ENCODE data around the gene MZT2B. TPM values are rescaled to one million over a fixed set of nuclear protein-coding genes. Genes with fewer than 3 reads are reported as not detected.
A peak's percentile ranks its signal among the peaks of the same experiment; 100 is the strongest.

The MZT2B gene
- total and polyA plus RNA-seq, 2 of the 13 experiments (the other 11 are each of a cell fraction or from before 2014, with no cell fraction given): 253 to 410 TPM

GRCh38 chr2:130155956-130156623, 26.0 kb upstream of the MZT2B start (continued):
- TF ChIP-seq RAD21 (CRISPR knock-in tag; IDR thresholded peaks at IDR 0.05) (peak; percentile 53), STAG1 (CRISPR knock-in tag; IDR thresholded peaks at IDR 0.05) (peak; percentile 66), SMC3 (IDR thresholded peaks at IDR 0.05; ENCODE audit: low read length) (peak; percentile 38)
- TF ChIP-seq, protein P1, sequence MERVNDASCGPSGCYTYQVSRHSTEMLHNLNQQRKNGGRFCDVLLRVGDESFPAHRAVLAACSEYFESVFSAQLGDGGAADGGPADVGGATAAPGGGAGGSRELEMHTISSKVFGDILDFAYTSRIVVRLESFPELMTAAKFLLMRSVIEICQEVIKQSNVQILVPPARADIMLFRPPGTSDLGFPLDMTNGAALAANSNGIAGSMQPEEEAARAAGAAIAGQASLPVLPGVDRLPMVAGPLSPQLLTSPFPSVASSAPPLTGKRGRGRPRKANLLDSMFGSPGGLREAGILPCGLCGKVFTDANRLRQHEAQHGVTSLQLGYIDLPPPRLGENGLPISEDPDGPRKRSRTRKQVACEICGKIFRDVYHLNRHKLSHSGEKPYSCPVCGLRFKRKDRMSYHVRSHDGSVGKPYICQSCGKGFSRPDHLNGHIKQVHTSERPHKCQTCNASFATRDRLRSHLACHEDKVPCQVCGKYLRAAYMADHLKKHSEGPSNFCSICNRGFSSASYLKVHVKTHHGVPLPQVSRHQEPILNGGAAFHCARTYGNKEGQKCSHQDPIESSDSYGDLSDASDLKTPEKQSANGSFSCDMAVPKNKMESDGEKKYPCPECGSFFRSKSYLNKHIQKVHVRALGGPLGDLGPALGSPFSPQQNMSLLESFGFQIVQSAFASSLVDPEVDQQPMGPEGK (CRISPR knock-in tag; IDR thresholded peaks at IDR 0.05): peak; percentile 18; the same call in 1 of the 2 replicates
- TF ChIP-seq, protein P2, sequence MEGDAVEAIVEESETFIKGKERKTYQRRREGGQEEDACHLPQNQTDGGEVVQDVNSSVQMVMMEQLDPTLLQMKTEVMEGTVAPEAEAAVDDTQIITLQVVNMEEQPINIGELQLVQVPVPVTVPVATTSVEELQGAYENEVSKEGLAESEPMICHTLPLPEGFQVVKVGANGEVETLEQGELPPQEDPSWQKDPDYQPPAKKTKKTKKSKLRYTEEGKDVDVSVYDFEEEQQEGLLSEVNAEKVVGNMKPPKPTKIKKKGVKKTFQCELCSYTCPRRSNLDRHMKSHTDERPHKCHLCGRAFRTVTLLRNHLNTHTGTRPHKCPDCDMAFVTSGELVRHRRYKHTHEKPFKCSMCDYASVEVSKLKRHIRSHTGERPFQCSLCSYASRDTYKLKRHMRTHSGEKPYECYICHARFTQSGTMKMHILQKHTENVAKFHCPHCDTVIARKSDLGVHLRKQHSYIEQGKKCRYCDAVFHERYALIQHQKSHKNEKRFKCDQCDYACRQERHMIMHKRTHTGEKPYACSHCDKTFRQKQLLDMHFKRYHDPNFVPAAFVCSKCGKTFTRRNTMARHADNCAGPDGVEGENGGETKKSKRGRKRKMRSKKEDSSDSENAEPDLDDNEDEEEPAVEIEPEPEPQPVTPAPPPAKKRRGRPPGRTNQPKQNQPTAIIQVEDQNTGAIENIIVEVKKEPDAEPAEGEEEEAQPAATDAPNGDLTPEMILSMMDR (CRISPR knock-in tag; IDR thresholded peaks at IDR 0.05): peak; percentile 70

- Histone ChIP-seq H3K4me3 (replicated peaks in 1 of 3; ENCODE audit: insufficient read depth in 1 of 3, low read depth in 2 of 3, low read length in 3 of 3) (no peak overlapping the region), H3K36me3 (replicated peaks in 1 of 2; ENCODE audit: control insufficient read depth in 1 of 2, insufficient read depth in 2 of 2, low read length in 2 of 2) (peaks cover 16 to 49% of the 10 kb centered on the region in 2 experiments; a peak in 4 of 5 replicates), H4K20me1 (ENCODE audit: insufficient read depth, low read length) (no peaks in the 10 kb centered on the region), H3K79me2 (ENCODE audit: insufficient read depth, low read length) (no peaks in the 10 kb centered on the region), H2AFZ (ENCODE audit: low read length) (no peak overlapping the region), H3K4me1 (ENCODE audit: insufficient read depth, low read length) (no peaks in the 10 kb centered on the region), H3K9me3 (ENCODE audit: low read length) (no peaks in the 10 kb centered on the region), H3K4me2 (ENCODE audit: low read depth, low read length) (no peak overlapping the region), H3K27me3 (ENCODE audit: control insufficient read depth in 1 of 2, insufficient read depth in 2 of 2, low read length in 2 of 2) (no peaks in the 10 kb centered on the region), H3K27ac (ENCODE audit: extremely low read length, insufficient read depth, low read length) (no peak overlapping the region), H3K9ac (ENCODE audit: insufficient read depth, low read depth, low read length) (no peak overlapping the region)
- no TSS peak for BruUV-seq (replicated peaks)
- no peak for ATAC-seq
- ChIA-PET CTCF (ENCODE audit: low intra/inter-chr PET ratio, low total read pairs) (interaction anchor here (2.5 kb wide), 1 partner anchor 176 kb away, joined by 14 read pairs; no protein-coding TSS in a partner anchor), POLR2A (interaction anchor here (1.1 kb wide), 2 partner anchors 25 to 186 kb away, joined by 3 to 5 read pairs; partner anchors contain the start of genes IMP4 and SMPD4)
- in situ Hi-C loops (cut with HindIII; ENCODE audit: extremely low pct_ligation_motif_present, low pct_unique_long_range_greater_than_20kb) (loop anchor here (10.0 kb wide), 1 partner anchor 178 kb away; no protein-coding TSS in a partner anchor), intact Hi-C loops (cut with micrococcal nuclease; ENCODE audit: unreplicated experiment) (loop anchor here (1.0 to 5.0 kb wide), 2 partner anchors 176 to 219 kb away; no protein-coding TSS in a partner anchor)
- FAIRE-seq: no peak
- 95% methylated on average over 9 of the region's 9 CpGs for WGBS (ENCODE audit: low lambda C conversion rate)
- TF ChIP-seq ZNF768 (CRISPR knock-in tag; IDR thresholded peaks at IDR 0.05): peak; percentile 99
- no peak for TF ChIP-seq SOX6 (IDR thresholded peaks at IDR 0.05)
- TF ChIP-seq SOX6 (CRISPR knock-in tag; IDR thresholded peaks at IDR 0.05): no peak
- no peak for TF ChIP-seq ZNF879 (CRISPR knock-in tag; IDR thresholded peaks at IDR 0.05)
- peak; percentile 77; the same call in 1 of the 2 replicates for TF ChIP-seq ZMYM3 (CRISPR knock-in tag; IDR thresholded peaks at IDR 0.05)
- no peak for TF ChIP-seq ZNF773 (CRISPR knock-in tag; IDR thresholded peaks at IDR 0.05; ENCODE audit: borderline replicate concordance)
- no peak for DNase-seq (ENCODE audit: low spot score)
Measured at GRCh38 chr2:130156624-130157004, 25.4 kb upstream of the MZT2B start.

Data from HepG2 (cell line).